Osteoblast (primary cell): Measurements from ENCODE around the gene DLST. TPM values are rescaled to one million over a fixed set of nuclear protein-coding genes. Genes with fewer than 3 reads are reported as not detected.

Experiments used
- DNase-seq: peaks from one replicate; pipeline ENCODE4 v3.0.0; 2011; ENCODE audit warnings: low spot score, mixed read lengths; ENCODE audit not compliant: insufficient read length; ENCODE audit errors: missing footprints
- H2AFZ ChIP-seq: 2 replicates; pipeline ENCODE4 v1.6.0; 2011; ENCODE audit warnings: mild to moderate bottlenecking, low read length
- H3K27ac ChIP-seq: 2 replicates; pipeline ENCODE4 v1.5.1; 2011; ENCODE audit warnings: mild to moderate bottlenecking, low read depth, low read length, moderate library complexity
- H3K27me3 ChIP-seq: 2 replicates; pipeline ENCODE4 v1.6.0; 2012; ENCODE audit warnings: mild to moderate bottlenecking, control low read depth, inconsistent platforms, low read length, moderate library complexity; ENCODE audit not compliant: insufficient read depth
- H3K36me3 ChIP-seq: 2 replicates; pipeline ENCODE4 v1.5.1; 2011; ENCODE audit warnings: mild to moderate bottlenecking, low read length, control low read depth, moderate library complexity; ENCODE audit not compliant: insufficient read depth
- H3K4me1 ChIP-seq: 2 replicates; pipeline ENCODE4 v1.5.1; 2011; ENCODE audit warnings: mild to moderate bottlenecking, low read length, control low read depth, moderate library complexity; ENCODE audit not compliant: insufficient read depth
- H3K4me2 ChIP-seq: 2 replicates; pipeline ENCODE4 v1.6.0; 2011; ENCODE audit warnings: mild to moderate bottlenecking, low read length; ENCODE audit not compliant: insufficient read depth
- H3K4me3 ChIP-seq: fragments of 200-600 bp; sonication (generic); 3 replicates; pipeline ENCODE4 v1.5.1; 2012; ENCODE audit warnings: mild to moderate bottlenecking, low read length, inconsistent platforms; ENCODE audit not compliant: insufficient read depth
- H3K79me2 ChIP-seq: 2 replicates; pipeline ENCODE4 v1.6.0; 2012; ENCODE audit warnings: mild to moderate bottlenecking, low read length, control low read depth, inconsistent platforms; ENCODE audit not compliant: insufficient read depth
- H3K9me3 ChIP-seq: 2 replicates; pipeline ENCODE4 v1.5.1; 2011; ENCODE audit warnings: low read depth, low read length, control low read depth
- H4K20me1 ChIP-seq: 2 replicates; pipeline ENCODE4 v1.6.0; 2012; ENCODE audit warnings: mild to moderate bottlenecking, low read length, control low read depth; ENCODE audit not compliant: insufficient read depth
- total RNA-seq: library from RNA; depleted of rRNA; stranded (reverse); fragments of >200 nt; gene quantifications from 2 replicates; pipeline ENCODE4 v1.2.3, GENCODE V29; 2012
- TF ChIP-seq, protein P1 (sequence below): IDR thresholded peaks from 2 replicates; pipeline ENCODE4 v1.5.1; 2011; ENCODE audit warnings: mild to moderate bottlenecking, low read depth, low read length, moderate library complexity; ENCODE audit errors: extremely low read depth

The DLST gene
- total RNA-seq, 1 donor, result 69.8 TPM

DNA sequence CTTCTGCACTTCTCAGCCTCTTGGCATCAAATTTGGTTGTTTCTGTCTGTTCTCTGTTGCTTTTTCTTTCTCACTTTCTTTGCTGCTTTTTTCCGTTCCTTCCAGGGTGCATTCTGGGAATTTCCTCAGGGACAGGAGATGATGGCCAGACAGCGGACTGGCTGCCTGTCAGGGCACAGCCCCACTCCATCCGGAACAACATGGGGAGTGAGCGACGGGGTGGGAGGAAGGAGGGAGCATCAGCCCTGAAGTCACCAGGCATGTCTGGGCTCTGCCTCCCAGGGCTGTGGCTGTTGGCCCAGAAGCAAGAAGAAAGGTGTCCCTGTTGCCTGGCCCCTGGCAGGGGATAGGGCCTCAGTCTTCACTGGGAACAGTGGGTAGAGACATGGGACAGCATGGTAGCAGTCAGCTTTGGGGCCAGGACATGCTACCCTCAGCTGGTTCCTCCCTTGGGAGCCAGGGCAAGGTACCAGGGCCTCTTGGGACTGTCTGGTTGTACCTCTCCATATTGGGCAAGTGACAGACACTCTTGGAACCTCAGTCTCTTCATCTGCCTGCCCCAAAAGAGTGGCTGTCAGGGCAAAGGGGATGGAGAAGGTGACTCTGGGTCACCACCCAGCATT, 65.1 kb downstream of the DLST start:
- TF ChIP-seq, protein P1, sequence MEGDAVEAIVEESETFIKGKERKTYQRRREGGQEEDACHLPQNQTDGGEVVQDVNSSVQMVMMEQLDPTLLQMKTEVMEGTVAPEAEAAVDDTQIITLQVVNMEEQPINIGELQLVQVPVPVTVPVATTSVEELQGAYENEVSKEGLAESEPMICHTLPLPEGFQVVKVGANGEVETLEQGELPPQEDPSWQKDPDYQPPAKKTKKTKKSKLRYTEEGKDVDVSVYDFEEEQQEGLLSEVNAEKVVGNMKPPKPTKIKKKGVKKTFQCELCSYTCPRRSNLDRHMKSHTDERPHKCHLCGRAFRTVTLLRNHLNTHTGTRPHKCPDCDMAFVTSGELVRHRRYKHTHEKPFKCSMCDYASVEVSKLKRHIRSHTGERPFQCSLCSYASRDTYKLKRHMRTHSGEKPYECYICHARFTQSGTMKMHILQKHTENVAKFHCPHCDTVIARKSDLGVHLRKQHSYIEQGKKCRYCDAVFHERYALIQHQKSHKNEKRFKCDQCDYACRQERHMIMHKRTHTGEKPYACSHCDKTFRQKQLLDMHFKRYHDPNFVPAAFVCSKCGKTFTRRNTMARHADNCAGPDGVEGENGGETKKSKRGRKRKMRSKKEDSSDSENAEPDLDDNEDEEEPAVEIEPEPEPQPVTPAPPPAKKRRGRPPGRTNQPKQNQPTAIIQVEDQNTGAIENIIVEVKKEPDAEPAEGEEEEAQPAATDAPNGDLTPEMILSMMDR, result no peak
- no peaks in the 10 kb centered on the region for H3K9me3 ChIP-seq
- no peaks in the 10 kb centered on the region for H3K79me2 ChIP-seq
- H3K27ac ChIP-seq, result no peak overlapping the region
- no peak overlapping the region for H3K4me2 ChIP-seq
- no peaks in the 10 kb centered on the region for H4K20me1 ChIP-seq
- H2AFZ ChIP-seq, result peak overlapping the region; percentile 13
- H3K4me3 ChIP-seq, result no peak overlapping the region
- no peak for DNase-seq
- H3K36me3 ChIP-seq, result peaks cover 2% of the 10 kb centered on the region
- no peaks in the 10 kb centered on the region for H3K27me3 ChIP-seq
- peaks cover 5% of the 10 kb centered on the region for H3K4me1 ChIP-seq

DNA sequence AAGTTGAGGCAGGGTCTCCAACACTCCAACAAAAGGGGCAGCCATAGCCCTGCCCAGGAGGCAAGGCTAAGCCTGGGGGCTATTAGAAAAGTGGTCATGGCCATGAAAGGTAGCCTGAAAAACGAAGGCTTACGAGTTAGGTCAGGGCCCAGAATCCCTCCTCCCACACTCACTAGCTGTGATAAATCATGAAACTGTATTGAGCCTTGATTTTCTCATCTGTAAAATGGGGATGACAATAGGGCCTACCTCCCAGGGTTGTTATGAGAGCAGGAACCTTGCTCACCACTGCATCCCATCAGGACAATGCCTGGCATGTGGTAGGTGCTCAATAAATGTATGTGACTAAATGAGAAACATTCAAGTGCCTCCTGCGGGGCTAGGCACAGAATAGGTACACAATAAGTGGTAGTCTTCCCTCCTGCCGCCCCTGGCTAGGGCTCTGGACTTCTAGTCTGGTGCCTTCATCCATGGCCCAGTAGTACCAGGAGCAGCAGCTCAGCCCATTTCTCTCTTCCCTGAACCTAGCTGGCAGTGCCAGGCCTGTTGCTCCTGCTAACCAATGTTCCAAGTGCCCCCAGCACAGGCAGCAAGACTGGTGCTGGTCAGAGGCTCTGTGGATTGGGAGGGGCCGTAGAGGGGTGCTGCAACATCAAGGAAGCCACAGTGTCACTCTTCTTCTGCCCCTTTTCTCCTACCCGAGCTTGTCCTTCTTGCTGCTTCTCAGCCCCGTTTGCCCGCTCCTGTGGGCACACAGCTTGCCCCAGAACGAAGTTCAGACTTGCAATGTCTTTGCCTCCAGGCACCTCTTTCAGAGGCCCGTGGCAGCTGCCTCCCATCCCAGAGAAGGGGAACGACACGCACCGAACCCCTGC, 65.9 kb downstream of the DLST start:
- no peaks in the 10 kb centered on the region for H3K27me3 ChIP-seq
- H3K4me1 ChIP-seq, result no peaks in the 10 kb centered on the region
- no peak overlapping the region for H3K27ac ChIP-seq
- no peak overlapping the region for H3K4me3 ChIP-seq
- peaks cover 2% of the 10 kb centered on the region for H3K36me3 ChIP-seq
- no peaks in the 10 kb centered on the region for H4K20me1 ChIP-seq
- TF ChIP-seq, protein P1, result no peak
- no peaks in the 10 kb centered on the region for H3K79me2 ChIP-seq
- H3K9me3 ChIP-seq, result no peaks in the 10 kb centered on the region
- DNase-seq, result peak; percentile 87
- H3K4me2 ChIP-seq, result no peak overlapping the region
- no peak overlapping the region for H2AFZ ChIP-seq

DNA sequence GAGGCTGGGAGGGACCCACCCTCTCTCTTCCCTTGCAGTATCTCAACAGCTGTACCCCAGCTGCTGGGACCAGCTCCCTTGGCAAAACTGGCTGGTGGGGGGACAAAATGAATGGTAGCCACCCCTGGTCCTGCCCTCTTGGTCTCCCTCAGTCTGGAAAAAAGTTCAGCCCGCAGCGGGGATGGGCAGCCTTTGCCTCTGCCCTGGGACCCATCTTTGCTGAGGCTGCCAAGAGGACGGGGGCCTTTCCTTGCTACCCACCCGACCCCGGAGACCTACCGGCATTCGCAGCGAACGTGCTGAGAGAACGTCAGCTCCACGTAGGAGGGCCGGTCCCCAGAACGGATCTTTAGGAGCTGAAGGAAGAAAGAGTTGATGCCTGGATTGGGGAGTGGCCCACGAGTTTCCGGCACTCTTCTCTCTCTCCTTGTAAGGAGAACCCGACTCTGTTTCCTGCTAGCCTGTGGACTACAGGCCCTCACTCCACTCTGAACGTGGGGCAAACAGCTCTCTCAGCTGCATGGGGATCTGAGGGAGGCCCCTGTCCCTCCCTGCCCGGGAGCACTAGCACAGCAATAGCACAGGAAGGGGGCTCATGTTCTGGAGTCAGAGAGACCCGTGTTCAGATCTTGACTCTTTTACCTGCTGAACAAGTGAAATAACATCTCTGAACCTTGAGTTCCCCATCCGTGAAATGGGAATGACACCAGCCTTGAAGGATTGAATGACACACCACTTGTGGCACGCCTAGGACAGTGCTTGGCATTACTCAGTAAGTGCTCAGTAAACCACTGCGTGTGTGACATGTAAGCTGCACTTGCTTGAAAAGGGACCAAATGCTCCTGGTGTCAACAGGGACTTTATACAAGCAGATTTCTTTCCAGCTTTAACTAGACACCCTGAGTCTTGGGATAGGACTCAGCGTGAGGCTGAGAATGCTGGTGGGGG, 66.8 kb downstream of the DLST start:
- Histone ChIP-seq H3K27ac (no peak overlapping the region), H4K20me1 (no peaks in the 10 kb centered on the region), H3K27me3 (no peaks in the 10 kb centered on the region), H3K36me3 (peaks cover 2% of the 10 kb centered on the region), H3K4me3 (no peak overlapping the region), H3K79me2 (no peaks in the 10 kb centered on the region), H2AFZ (no peak overlapping the region), H3K4me2 (no peak overlapping the region), H3K4me1 (peaks cover 2% of the 10 kb centered on the region), H3K9me3 (no peaks in the 10 kb centered on the region)
- TF ChIP-seq, protein P1, result no peak
- peak; percentile 83 for DNase-seq
